GM12891 (cell line): ENCODE data around the gene XIAP.

ENCODE experiments used
- POLR2A ChIP-seq: IDR thresholded peaks from 2 replicates; pipeline ENCODE4 v1.6.1; 2011; ENCODE audit warnings: low read depth, low read length, control low read depth
- POLR2AphosphoS5 ChIP-seq: IDR thresholded peaks from 2 replicates; pipeline ENCODE4 v1.6.1; 2011; ENCODE audit warnings: low read depth, low read length, control low read depth

- TF ChIP-seq POLR2AphosphoS5 (no peak), POLR2A (no peak)
Measured at GRCh38 chrX:123833387-123833786, 26.5 kb upstream of the XIAP start.
